BLaER1 (cell line): Measurements from ENCODE around the gene C2CD4D.
"Not testable (repeated sequence)": the region's sequence is repeated elsewhere in the genome, so short reads cannot be mapped to it uniquely, and the experiment has no call there.

Experiments
- H3K27ac ChIP-seq: shearing (Covaris generic); formaldehyde crosslinking; 2 replicates; pipeline ENCODE4 v1.8.1; 2022
- H3K27me3 ChIP-seq: shearing (Covaris generic); formaldehyde crosslinking; 2 replicates; pipeline ENCODE4 v1.8.1; 2022
- H3K36me3 ChIP-seq: shearing (Covaris generic); formaldehyde crosslinking; 2 replicates; pipeline ENCODE4 v1.8.1; 2022
- H3K4me1 ChIP-seq: shearing (Covaris generic); formaldehyde crosslinking; 2 replicates; pipeline ENCODE4 v1.8.1; 2022
- H3K4me2 ChIP-seq: shearing (Covaris generic); formaldehyde crosslinking; 2 replicates; pipeline ENCODE4 v1.8.1; 2022
- H3K4me3 ChIP-seq: shearing (Covaris generic); formaldehyde crosslinking; 2 replicates; pipeline ENCODE4 v1.8.1; 2022
- H3K9ac ChIP-seq: shearing (Covaris generic); formaldehyde crosslinking; 2 replicates; pipeline ENCODE4 v1.8.1; 2022
- H3K9me3 ChIP-seq: shearing (Covaris generic); formaldehyde crosslinking; 2 replicates; pipeline ENCODE4 v1.8.1; 2022
- H4K20me1 ChIP-seq: shearing (Covaris generic); formaldehyde crosslinking; 2 replicates; pipeline ENCODE4 v1.8.1; 2022
- Cebpa-rat ChIP-seq: shearing (Covaris generic); IDR thresholded peaks from 2 replicates; pipeline ENCODE4 v1.8.1; 2022

The C2CD4D gene

DNA sequence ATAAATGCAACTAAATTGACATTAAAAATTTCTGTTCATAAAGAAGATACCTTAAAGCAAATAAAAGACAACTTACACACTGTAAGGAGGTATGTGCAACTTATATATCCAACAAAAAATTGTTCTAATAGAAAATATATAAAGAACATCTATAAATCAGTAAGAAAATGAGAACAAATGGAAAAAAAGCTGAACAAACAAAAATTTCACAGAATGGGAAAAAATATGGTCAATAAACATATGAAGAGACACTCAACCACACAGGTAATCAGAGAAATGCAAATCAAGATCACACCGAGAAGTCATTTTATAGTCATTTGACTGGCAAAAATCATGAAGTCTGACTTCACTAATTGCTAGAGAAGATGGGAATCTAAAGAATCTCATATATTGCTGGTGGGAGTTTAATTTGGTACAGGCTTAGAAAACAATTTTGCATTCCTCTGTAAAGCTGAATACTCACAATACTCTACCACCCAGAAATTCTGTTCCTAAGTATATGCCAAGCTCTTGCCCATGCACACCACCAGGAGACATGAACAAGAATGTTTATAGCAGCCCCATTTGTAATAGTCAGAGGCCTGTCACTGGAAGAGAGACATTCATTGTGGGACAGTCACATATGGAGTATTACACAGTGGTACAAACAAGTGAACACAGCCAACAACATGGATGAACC, 35.9 kb upstream of the C2CD4D start:
- H3K27me3 ChIP-seq: no peaks in the 10 kb centered on the region
- H3K4me1 ChIP-seq: peaks cover 18% of the 10 kb centered on the region
- H3K4me2 ChIP-seq: no peak overlapping the region
- H3K4me3 ChIP-seq: no peak overlapping the region
- H3K27ac ChIP-seq: no peak overlapping the region
- H3K36me3 ChIP-seq: no peaks in the 10 kb centered on the region
- no peaks in the 10 kb centered on the region for H4K20me1 ChIP-seq
- H3K9ac ChIP-seq: no peak overlapping the region
- H3K9me3 ChIP-seq: no peaks in the 10 kb centered on the region
- TF ChIP-seq Cebpa-rat: no peak

DNA sequence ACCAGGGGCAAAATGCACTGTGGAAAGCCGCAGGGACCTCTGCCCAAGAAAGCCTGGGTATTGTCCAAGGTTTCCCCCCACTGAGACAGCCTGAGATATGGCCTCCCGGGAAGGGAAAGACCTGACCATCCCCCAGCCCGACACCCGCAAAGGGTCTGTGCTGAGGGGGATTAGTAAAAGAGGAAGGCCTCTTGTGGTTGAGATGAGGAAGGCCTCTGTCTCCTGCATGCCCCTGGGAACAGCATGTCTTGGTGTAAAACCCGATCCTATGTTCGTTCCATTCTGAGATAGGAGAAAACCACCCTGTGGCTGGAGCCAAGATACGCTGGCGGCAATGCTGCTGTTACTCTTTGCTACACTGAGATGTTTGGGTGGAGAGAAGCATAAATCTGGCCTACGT, 33.2 kb upstream of the C2CD4D start:
- H3K27ac ChIP-seq, H3K36me3 ChIP-seq, H3K27me3 ChIP-seq, H3K9ac ChIP-seq, H3K9me3 ChIP-seq, H3K4me3 ChIP-seq, H4K20me1 ChIP-seq: not testable (repeated sequence)
- peaks cover 18% of the 10 kb centered on the region for H3K4me1 ChIP-seq
- peak overlapping the region; percentile 66 for H3K4me2 ChIP-seq

DNA sequence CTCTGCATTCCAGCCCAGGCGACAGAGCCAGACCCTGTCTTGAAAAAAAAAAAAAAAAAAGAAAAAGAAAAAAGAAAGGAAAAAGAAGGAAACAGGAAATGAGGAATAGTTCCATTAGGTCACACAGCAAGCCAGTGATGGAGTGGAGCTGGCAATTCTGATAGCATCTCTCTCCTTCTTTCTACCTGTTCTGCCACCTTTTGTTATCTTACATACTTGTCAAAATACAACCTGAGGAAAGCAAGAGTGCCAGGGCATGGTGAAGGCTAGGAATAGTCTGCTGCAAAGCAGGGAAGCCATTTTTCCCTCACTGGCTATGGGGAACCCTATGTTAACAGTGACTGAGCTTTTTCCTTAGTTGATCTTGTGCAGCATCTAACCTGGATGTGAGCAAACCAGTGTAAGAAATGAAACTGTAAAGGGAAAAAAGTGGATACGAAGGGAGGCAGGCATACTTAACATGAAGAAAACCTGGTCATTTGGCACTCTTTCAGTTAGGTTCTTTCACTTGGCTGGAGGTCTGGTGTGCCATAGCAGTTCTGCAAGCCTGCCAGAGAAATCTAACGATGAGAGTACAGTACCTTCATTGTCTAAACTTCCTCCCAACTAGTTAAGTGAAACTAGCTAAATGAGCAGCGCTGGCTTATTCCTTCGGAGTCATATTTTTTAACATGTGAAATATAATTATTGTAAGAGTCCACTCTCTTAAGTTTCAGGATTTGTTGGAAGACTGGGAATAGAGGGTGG, 31.8 kb upstream of the C2CD4D start:
- Histone ChIP-seq H3K4me2 (no peak overlapping the region), H3K27me3 (no peaks in the 10 kb centered on the region), H3K36me3 (no peaks in the 10 kb centered on the region), H3K4me3 (no peak overlapping the region), H4K20me1 (no peaks in the 10 kb centered on the region), H3K9me3 (no peaks in the 10 kb centered on the region), H3K9ac (no peak overlapping the region), H3K27ac (no peak overlapping the region), H3K4me1 (peaks cover 18% of the 10 kb centered on the region)
- no peak for TF ChIP-seq Cebpa-rat

DNA sequence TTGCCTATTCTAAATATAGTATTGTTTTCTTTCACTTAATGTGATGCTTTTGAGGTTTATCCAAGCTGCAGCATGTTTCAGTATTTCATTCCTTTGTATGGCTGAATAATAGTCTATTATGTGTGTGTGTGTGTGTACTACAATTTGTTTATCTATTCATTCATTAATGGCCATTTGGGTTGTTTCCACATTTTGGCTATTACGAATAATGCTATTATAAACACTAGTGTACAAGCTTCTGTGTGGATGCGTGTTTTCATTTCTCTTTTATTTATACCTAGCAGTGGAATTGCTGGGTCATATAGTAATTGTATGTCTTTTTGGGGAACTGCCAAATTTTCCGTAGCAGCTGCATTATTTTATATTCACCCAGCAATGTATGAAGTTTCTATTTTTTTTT, 28.9 kb upstream of the C2CD4D start:
- H3K27ac ChIP-seq: no peak overlapping the region
- no peaks in the 10 kb centered on the region for H3K27me3 ChIP-seq
- peaks cover 12% of the 10 kb centered on the region for H3K4me1 ChIP-seq
- no peaks in the 10 kb centered on the region for H4K20me1 ChIP-seq
- TF ChIP-seq Cebpa-rat: no peak
- no peak overlapping the region for H3K9ac ChIP-seq
- H3K4me3 ChIP-seq: no peak overlapping the region
- no peaks in the 10 kb centered on the region for H3K9me3 ChIP-seq
- H3K36me3 ChIP-seq: no peaks in the 10 kb centered on the region
- H3K4me2 ChIP-seq: no peak overlapping the region

DNA sequence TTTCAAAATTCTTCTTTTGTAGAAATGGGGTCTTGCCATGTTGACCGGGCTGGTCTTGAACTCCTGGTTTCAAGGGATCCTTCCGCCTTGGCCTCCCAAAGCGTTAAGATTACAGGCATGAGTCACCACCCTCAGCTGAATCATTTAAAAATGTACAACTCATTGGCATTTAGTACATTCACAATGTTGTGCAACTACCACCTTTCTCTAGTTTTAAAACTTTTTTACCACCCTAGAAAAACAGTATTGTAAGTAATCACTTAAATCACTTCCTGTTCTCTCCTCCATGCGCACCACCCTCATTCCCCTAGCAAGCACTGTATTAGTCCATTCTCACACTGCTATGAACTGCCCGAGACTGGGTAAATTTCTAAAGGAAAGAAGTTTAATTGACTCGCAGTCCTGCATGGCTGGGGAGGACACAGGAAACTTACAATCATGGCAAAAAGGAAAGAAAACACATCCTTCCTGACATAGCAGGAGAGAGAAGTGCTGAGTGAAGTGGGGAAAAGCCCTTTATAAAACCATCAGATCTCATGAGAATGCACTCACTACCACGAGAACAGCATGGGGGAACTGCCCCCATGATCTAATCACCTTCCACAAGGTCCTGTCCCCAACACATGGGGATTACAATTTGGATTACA, 28.3 kb upstream of the C2CD4D start:
- Histone ChIP-seq H3K27ac (no peak overlapping the region), H3K4me2 (no peak overlapping the region), H3K9me3 (no peaks in the 10 kb centered on the region), H3K27me3 (no peaks in the 10 kb centered on the region), H3K36me3 (no peaks in the 10 kb centered on the region), H3K4me3 (no peak overlapping the region), H3K9ac (no peak overlapping the region), H4K20me1 (no peaks in the 10 kb centered on the region), H3K4me1 (peaks cover 6% of the 10 kb centered on the region)
- TF ChIP-seq Cebpa-rat: no peak

DNA sequence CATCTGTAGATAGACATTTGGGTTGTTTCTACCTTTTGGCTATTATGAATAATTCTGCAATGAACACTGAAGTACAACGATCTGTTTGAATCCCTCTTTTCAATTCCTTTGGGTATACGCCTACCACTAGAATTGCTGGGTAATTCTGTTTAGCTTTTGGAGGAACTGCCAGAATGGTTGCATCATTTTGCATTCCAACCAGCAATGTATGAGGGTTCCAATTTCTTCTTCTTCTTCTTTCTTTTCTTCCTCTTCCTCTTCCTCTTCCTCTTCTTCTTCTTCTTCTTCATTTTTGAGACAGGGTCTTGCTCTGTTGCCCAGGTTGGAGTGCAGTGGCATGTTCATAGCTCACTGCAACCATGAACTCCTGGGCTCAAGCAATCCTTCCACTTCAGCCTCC, 27.7 kb upstream of the C2CD4D start:
- Histone ChIP-seq H3K9me3 (no peaks in the 10 kb centered on the region), H3K4me1 (no peaks in the 10 kb centered on the region; the same call in 1 of the 2 replicates), H3K36me3 (no peaks in the 10 kb centered on the region), H3K27me3 (no peaks in the 10 kb centered on the region), H3K4me3 (no peak overlapping the region), H4K20me1 (no peaks in the 10 kb centered on the region), H3K27ac (no peak overlapping the region), H3K4me2 (no peak overlapping the region), H3K9ac (no peak overlapping the region)
- TF ChIP-seq Cebpa-rat: no peak

DNA sequence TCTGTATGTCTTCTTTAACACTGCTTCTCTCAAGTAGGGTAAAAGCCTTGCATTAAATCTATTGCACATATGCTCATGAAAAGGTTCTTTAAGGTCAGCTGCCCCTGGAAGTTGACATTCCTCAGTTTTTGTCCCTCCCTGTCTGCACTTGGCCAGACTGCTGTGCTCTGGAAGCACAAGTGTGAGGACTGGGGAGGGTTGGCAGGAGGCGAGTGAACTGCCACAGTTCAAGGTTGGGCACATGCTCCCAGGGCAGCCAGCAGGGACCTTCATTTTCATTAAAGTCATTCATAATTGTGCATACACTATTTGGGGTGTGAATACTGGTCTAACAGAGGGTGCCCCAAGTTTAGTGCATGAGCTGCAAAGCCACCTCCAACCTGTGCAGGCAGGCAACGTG, 24.8 kb upstream of the C2CD4D start:
- Histone ChIP-seq H3K36me3 (no peaks in the 10 kb centered on the region), H3K9me3 (no peaks in the 10 kb centered on the region), H3K9ac (no peak overlapping the region), H3K27ac (no peak overlapping the region), H3K4me1 (peaks cover 14% of the 10 kb centered on the region), H3K27me3 (no peaks in the 10 kb centered on the region), H4K20me1 (no peaks in the 10 kb centered on the region), H3K4me2 (no peak overlapping the region), H3K4me3 (no peak overlapping the region)
- no peak for TF ChIP-seq Cebpa-rat

DNA sequence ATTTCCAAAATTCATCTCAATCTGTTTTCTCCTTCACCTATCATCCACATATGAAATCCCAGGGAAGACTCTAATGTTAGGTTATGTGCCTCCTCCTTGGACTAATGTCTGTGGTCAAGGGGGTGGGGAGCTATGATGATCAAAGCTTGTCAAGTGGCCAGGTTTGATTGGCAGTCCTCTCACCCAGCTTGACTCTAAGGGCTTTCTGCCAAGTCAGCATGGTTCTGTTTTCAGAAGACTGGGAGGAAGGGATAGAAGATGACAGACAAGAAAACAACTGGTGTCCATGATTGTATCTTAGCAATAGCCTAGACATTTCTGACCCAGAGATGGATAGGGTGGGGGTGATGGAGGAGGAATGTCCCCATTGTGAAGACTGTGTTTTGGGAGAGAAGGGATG, 23.0 kb upstream of the C2CD4D start:
- Histone ChIP-seq H4K20me1 (no peaks in the 10 kb centered on the region), H3K4me2 (no peak overlapping the region), H3K4me1 (peaks cover 17% of the 10 kb centered on the region), H3K27ac (no peak overlapping the region), H3K9ac (no peak overlapping the region), H3K36me3 (no peaks in the 10 kb centered on the region), H3K27me3 (no peaks in the 10 kb centered on the region), H3K4me3 (no peak overlapping the region), H3K9me3 (no peaks in the 10 kb centered on the region)
- no peak for TF ChIP-seq Cebpa-rat

DNA sequence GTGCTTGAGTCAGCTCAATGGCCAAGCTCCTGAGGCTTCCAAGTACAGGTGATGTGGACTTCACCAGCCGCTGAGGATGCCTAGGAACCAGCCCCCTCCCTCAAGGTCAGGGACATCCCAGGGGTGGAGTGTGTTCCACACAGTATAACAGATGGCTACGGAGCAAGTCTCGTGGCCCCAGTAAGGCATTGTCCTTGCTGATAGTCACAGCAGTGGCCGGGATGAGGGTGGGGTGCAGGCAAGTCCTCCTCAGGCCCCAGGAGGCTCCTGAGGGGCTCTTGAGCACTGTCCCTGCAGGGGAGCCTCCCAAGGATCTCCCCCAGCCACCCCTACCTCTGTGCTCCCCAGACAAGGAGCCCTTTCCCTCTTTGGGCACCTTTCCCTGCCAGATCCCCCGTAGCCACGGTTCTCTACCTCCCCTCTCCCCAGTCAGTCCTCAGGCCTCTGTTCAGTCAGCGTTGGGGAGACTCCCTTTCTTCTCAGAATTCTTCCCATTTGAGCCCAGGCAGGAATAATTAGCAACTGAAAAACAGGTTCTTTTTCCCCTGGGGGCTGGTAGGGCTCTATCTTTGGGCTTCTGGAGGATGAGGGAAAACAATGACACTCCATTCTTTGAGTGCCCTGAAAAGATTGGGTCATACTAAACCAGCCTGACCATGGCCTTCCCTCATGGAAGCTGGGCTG, 21.0 kb upstream of the C2CD4D start:
- Histone ChIP-seq H3K36me3 (no peaks in the 10 kb centered on the region), H3K27ac (no peak overlapping the region), H3K9ac (no peak overlapping the region), H3K27me3 (no peaks in the 10 kb centered on the region), H3K4me1 (peaks cover 17% of the 10 kb centered on the region), H3K4me2 (peak overlapping the region; percentile 71; the same call in 1 of the 2 replicates), H4K20me1 (no peaks in the 10 kb centered on the region), H3K9me3 (no peaks in the 10 kb centered on the region), H3K4me3 (no peak overlapping the region)
- TF ChIP-seq Cebpa-rat: no peak

DNA sequence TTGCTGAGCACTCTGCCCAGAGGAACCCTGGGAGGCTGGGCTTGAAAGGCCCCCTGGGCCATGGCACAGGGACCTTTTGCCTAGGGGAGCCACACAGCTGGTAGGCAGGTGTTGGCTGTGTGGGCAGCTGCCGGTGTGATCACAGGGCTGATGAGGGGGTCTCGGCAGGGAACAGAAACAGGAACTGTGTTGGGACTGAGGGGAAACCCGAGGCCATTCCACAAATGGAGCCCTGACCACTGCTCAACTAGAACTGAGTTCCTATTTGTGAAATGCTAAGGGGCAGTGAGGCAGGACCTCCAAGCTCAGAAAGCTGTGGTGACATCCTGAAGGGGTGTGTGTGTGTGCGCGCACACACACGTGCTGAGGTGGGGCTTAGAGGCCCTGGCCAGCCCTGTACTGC, 20.3 kb upstream of the C2CD4D start:
- H3K4me2 ChIP-seq: peak overlapping the region; percentile 71
- H3K4me3 ChIP-seq: no peak overlapping the region
- H3K9me3 ChIP-seq: no peaks in the 10 kb centered on the region
- H3K4me1 ChIP-seq: peaks cover 17% of the 10 kb centered on the region
- H3K9ac ChIP-seq: 0 out of 2 replicates have a peak overlapping the region, but pooled peaks have one; percentile 11
- no peaks in the 10 kb centered on the region for H4K20me1 ChIP-seq
- H3K27ac ChIP-seq: no peak overlapping the region
- no peaks in the 10 kb centered on the region for H3K36me3 ChIP-seq
- no peak for TF ChIP-seq Cebpa-rat
- no peaks in the 10 kb centered on the region for H3K27me3 ChIP-seq
